KG1 (cell line): ENCODE results near the gene ASF1A.

Experiments
- DNase-seq: peaks from one replicate; lab custom pipeline; 2025; lab: John Stamatoyannopoulos, UW

ASF1A gene

DNA sequence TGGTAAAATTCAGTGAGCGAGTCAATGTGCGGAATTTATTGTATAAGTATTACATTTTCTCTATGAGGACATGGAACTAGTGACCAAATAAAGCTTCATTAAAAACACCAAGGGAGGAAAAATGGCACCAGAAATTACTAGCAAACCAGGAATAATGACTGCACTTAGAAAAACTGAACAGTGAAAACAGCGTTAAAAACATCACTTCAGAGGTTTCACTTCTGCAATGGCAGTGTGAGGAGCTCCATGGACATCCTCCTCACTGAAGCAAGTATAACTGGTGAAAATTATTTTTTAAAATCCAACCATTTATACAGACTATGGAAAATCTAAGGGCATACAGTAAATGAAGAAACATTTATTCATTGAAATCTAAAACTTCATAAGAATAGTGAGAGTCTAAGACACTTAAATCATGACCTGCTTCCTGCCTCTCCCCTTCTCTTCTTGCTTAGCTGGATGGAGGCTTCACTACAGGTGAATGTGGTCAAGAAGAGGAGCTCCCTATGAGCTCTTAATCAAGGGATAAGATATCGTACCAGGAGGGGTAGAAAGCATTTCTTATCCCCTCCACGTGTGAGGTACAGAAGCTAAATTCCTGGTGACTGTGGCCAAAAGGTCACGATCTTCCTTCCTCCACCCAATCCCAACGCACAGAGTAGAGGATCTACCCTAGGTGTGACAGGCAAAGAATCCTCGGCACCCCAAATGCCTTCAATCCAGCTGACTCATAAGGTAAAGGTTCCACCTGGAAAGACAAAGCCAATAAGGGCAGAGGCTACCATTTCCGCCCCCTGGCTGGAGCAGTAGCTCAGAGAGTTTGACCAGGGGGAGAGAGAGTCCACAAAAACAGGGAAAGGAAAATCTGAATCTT, 12.3 kb upstream of the ASF1A start:
- DNase-seq, result no peak

DNA sequence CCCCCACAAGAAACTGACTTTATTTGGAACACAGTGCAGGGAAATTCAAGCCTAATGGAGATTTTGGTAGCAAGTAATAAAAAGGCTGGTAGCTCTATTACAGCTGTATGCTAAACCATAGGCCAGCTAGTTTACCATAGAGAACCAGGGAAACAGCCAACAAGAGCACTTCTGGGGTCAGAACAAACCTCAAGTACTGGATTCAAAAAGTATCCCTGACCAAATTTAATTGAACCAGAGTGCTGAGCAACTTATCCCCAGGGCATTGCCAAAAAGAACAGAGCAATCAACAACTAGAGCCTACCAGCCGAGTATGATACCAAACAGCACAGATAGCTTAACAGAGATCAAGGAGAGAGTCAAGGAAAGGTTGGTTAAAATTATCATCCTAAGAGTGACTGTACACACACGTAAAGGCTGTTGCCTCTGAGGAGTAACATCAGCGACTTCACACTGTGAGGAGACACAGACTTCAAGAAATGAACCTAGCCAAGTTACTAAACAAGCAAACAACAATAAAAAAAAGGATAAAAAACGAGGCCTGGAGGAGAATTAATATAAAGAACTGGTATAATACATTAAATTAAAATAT, 11.5 kb upstream of the ASF1A start:
- no peak for DNase-seq

DNA sequence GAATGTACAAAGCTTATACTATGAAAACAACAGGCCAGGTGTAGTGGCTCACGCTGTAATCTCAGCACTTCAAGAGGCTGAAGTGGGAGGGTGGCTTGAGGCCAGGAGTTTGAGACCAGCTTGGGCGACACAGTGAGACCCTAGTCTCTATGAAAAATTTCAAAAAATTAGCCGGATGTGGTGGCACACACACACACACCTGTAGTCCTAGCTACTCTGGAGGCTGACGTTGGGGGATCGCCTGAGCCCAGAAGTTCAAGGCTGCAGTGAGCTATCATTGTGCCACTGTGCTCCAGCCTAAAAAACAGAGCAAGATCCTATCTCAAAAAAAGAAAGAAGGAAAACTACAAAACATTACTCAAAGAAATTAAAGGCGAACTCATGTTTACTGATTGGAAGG, 7.3 kb upstream of the ASF1A start:
- DNase-seq, result no peak

DNA sequence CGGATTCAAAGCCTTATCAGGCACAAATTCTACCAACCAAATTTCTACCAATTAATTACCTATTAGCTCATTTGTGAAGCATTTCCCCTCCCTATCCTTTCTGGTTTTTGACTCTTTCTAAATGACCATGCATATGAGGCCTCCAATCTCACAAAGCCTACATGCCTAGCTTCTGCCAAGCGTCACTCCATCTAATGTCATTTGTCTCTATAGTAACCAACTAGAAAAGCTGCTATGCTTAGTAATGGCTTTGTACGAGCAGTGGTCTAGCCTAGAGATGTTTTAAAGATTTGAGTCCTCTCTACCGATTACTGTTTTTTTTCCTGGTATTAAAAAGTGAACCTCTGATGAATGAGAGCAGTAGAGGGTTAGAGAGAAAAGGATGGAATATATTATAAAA, 4.8 kb upstream of the ASF1A start:
- no peak for DNase-seq

DNA sequence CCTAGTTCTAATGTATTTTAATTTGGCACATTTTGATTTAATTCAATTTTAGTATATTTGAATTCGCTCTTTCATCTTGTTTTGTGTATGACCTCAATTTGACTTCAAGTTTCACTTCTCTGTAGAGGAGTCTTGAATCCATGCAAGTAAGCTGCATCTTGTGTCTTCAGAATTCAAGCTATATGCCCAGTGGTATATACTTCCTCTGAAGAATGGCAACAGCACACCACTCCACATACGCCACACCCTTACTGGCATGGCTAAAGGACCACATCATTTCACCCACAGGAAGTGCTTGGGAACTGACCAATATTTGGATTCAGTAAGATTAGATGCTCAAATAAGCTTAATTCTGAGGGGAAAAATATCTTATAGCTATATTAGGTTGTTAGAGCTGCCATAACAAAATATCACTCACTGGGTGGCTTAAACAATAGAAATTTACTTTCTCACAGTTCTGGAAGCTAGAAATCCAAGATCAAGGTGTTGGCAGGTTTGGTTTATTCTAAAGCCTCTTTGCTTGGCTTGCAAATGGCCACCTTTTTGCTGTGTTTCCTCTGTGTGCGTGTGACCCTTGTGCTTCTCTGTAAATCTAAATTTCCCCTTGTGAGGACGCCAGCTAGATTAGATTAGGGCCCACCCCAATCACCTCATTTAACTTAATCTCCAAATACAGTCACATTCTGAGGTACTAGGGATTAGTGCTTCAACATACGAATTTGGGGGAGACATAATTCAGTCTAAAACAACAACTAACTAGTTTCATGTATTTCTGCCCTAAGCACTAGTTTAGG, 2.8 kb upstream of the ASF1A start:
- DNase-seq, result no peak

DNA sequence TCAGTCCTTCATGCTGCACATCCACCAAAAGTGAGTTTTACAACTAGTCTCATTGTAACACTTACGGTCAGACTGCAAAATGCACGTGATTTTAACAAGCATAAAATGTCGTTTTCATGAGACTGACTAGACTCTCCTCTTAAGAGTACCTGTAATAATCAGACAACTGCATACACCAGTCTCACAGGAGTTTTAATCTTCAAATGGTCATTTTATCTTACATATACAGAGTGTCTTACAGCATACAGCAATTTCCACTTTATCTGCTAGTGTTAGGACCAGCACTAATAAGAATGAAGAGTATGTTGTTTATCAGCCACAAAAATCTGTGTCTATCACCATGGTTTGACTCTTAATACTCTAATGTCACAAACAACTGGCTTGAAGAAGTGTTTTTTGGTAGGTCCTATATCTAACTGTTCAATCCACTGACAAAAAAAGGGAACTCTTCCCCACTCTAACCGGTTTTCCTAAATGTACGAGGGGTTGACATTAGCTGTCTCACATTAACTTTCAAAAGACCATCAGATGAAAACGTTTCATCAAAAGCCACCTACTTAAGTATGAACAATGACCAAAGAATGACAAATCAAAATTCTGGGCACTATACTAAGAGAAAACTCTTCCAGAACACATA, 1.5 kb upstream of the ASF1A start:
- peak; percentile 50 for DNase-seq

DNA sequence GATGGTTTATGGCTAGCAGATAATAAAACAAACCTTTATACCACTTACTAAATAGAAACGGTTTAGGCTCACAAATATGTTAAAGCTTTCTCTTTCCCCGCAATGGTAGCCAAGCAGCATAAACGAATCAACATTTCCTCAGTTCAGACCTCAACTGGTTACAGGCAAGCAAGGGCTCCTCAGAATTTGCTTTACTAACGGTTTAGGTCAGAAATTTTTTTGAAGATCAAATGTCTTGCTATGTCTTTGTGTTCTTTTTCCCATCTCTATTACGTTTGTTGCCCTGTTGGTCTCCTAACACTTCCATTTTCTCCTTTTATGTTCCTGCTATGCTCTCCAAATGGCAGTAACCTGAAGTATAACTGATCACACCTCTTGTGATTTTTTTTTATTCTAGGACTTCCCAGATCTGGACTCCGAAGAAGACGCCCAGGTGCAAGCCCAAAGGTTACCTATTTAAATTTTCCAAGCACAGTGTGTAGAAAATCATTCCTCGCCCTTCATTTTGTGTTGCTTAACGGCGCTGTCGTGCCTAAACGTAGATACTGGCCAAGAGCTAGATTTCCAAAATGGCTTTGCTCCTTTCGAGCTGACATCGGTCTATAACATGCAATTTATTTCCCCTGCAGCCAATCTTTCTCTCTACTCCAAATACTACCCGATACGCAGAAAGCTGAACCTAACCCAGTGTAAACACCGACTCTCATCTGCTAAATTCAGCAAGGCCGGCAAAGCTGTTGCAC, 717 bp upstream of the ASF1A start:
- DNase-seq, result peak; percentile 91

DNA sequence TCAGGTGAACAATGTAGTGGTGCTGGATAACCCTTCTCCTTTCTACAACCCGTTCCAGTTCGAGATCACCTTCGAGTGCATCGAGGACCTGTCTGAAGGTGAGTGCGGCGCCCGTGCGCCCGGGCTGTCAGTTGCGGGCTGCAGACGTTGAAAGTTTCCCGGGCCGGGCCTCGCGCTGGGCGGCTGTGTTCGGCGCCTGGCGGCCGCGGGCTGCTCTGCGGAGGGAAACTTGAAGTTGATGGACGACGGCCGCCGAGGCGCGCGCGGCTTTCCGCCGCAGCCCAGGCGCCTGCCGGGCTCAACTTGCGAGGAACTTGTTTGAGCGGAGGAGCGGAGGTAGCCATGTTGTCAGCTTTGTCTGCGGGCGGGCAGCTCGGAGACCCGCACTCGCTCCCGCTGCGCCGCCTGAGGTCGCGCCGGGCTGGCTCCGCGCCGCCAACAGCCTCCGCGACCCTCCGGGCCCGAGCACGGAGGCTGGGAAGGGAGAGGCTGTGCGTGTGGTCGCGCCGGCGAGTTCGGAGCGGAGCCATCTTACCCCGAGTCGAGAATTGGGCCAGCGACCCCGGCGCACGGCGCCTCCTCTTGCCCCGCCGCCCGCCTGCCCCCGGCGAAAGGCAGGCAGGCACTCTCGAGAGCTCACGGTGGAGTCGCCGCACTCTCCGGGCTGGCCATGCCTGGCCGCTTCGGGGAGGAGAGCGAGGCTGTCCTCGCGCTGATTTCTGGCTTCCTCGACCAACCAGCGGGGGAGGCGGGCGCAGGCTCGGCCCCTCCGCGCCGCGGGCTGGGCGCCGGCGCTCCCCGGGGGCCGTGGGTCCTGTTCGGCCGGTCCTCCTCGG, 691 bp downstream of the ASF1A start:
- peak; percentile 36 for DNase-seq

DNA sequence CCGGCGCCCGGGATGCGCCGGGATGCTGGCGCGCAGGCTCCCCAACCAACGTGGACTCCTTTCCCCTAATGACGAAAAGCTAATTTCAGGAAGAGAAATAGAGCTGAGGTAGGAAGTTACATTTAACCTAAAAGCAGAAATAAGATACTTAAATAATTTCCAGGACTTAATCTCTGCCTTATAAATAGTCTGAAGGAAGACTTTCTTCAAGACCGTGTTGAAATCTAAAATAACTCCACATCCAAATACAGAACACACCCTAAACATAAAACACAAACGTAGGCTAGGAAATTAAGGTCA, 1.3 kb downstream of the ASF1A start:
- no peak for DNase-seq

DNA sequence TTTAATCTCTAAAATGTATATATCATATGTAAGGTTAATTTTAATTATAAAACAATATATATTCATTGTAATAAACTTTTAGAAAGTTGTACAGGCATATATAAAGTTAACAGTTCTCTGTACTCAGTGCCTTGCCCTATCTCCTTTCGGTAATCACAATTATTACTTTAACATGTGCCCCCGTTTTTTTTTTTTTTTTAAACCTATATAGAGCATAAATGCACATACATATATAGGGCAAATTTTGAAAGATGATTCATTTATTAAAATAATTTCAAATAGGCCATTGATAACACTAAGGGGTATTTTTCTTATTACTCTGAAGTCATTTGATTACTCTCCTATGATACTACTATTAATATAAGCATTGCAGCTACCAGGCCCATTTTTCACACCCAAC, 1.9 kb downstream of the ASF1A start:
- DNase-seq, result no peak

DNA sequence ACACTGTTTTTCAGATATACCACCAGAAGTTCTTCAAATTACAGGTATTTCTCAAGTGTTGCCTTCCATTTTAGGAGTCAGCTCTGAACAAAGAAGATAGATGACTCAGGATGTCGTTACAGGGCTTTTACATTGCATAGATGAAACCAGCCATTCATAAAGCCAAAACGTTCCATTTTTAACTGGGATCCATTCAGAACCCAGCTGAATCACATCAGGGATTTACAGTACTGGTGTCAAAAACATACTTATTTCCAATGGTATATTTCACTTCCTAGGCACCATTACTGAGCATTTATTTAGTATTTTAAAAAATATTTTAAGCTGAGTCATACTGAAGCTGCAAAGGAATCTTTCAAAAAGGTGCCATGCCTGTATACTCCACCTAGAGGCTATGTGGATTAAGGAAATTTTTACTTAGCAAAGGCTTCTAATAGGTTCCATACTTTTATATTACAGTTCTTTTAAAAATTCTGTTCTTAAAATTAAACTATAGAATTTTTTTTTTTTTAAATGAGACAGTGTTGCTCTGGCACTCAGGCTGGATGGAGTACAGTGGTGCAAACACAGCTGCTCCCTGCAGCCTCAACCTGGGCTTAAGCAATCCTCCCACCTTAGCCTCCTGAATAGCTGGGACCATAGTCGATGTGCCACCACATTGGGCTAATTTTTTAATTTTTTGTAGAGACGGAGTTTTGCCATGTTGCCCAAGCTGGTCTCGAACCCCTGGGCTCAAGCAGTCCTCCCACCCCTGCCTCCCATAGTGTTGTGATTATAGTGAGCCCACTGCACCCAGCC, 2.6 kb downstream of the ASF1A start:
- DNase-seq, result peak; percentile 56

DNA sequence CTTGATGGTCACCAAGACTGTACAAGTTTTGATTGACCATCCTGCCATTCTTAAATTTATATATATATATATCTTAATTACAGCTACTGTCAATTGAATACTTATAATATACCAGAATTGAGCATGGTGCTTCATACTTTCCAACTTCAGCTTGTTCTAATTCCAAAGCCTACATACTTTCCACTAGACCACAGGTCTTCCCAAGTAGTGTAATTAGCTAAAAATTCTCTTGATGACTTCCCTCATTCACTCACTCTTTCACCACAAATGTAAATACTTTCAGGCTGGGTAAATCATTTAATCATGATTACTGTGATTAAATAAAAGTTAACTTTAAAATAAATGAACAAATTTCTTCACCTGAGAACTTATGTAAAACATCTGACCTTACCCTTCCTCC, 3.4 kb downstream of the ASF1A start:
- no peak for DNase-seq

DNA sequence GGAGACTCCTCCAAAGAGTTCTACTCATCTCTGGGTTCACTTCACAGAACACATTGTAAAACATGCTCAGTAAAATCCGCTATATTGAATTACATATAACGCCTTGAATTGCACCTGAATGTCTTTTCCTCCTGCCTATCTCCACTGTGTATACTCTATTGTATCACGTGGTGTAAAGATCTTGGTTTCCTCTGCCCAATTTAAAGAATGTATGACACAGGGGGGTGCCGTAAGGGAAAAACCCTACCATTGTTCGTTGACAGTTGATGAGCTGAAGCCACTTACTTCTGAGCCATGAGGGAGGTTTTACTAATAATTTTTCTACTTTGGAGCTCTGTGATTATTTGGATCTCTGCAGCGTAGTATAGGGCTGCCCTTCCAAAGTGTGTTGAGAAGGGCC, 6.0 kb downstream of the ASF1A start:
- DNase-seq, result no peak

DNA sequence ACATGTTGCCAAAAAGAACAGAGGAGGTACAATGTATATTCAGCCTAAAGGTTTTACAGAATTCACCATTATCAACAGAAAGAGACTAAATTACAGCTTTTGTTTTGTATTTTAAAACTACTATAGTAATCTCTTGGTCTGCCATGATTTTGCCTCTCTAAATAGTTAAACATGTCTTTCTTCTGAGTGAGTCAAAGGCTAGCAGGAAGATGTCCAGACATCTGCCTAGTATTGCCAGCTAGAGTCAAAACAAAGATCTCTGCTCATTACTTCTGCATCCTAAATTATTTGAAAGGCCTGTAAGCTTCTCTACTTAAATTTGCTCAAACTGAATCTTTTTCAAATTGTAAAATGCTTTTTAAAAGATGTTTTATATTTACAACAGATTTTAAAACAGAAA, 8.8 kb downstream of the ASF1A start:
- no peak for DNase-seq

DNA sequence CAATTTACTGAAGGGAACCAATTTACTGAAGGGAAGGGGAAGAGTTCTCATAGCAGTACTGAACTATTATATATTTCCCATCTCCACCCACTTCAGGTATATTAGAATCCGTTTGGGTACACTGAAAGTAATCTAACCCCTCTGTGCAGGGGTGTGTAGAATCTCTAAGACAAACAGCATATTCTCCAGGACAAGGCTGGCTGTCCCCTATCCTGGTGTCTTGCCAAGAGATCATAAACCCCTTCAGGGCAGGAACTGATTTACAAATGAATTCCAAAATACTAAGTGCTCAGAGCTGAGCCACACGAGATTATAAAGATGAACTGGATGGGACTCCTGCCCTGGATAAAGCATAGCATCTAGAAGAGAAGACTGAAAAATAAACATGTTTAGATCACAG, 9.2 kb downstream of the ASF1A start:
- no peak for DNase-seq

DNA sequence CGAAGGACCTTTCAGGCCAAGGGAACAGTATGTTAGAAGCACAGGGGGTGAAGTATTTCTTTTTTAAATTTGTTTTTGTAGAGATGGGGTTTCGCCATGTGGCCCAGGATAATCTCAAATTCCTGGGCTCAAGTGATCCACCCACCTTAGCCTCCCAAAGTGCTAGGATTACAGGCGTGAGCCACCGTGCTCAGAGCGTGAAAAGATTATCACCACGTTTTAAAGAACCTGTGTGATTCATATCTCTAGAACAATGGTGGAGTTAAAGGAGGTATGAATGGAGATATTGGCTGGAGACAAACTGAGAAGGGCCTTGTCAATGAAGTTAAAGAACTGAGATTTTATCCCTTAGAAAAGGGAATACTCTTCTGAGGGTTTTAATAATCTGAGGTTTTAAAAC, 9.7 kb downstream of the ASF1A start:
- DNase-seq, result no peak

DNA sequence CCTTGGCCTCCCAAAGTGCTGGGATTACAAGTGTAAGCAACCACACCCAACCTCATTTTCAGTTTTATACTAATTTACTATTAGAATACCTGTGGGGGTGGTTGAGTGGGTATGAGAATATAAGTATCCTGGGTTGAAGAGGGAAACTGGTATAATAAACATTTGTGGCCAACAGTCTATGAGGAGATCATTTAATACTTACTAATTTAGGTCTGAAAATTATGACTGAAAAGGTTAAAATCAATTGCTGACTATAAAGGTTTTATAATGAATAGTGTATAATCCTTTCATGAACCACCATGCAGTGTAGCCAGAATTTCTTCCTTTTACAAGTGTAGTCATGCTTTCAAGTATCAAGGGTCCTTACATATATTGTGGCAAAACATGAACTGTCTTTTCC, 11.1 kb downstream of the ASF1A start:
- DNase-seq, result no peak

DNA sequence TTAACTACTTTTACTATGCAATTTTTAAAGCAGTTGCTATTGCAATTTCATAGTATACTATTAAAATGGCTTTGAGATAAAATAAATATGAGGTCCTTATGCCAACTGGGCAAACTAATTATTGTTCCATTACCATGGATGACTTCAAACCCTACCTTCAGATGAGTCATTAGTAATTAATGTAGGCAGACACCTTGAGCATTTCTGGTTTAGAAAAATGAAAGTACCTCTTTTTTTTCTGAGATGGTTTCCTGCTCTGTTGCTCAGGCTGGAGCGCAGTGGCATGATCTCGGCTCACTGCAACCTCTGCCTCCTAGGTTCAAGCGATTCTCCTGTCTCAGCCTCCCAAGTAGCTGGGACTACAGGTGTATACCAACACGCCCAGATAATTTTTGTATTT, 11.9 kb downstream of the ASF1A start:
- no peak for DNase-seq

DNA sequence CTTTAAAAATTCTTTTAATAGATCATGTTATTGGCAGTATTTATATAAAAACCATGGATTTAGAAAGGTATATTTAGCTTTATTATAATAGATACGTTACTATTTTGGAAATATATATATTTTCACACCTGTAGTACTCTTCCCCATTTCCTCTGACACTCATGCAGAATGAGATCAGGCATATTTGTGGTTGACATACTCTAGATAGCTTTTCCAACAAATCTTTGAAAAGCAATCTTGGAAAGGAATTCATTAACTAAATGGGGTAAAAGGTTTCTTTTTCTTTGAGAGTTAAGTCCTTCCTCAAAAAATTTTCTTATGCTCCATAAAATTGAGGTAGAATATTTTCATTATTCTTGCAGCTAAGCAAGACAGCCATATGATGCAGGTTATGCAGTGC, 14.5 kb downstream of the ASF1A start:
- no peak for DNase-seq

DNA sequence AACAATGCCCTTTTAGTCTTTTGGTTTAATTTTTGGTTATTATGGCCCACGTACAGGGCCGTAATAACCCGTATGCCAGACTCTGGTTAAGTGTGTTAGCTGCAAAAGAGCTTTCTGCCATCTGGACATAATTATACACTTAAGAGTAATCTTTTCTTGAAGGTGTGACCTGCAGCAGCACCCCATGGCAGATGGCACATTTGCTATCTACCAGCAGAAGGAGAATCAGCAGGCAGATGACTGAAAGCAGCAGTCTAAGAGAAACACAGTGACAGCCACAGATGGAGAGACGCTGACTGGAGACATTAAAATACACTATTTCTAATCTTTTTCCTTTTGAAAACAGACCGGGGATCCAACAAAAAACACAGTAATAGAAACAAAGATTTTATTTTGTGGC, 18.7 kb downstream of the ASF1A start:
- no peak for DNase-seq
